IMR-90 (cell line): ENCODE measurements around the gene SAA4. TPM values are rescaled to one million over a fixed set of nuclear protein-coding genes. Genes with fewer than 3 reads are reported as not detected.
A peak's percentile ranks its signal among the peaks of the same experiment; 100 is the strongest.
"Not testable (repeated sequence)": the region's sequence is repeated elsewhere in the genome, so short reads cannot be mapped to it uniquely, and the experiment has no call there.

Source experiments
- ATAC-seq: fragments of 200-7000 bp; cut with Tn5 transposase; 2 replicates; pipeline ENCODE4 v1.9.1; 2020; ENCODE audit warnings: low read depth, mild to moderate bottlenecking, moderate library complexity
- BruUV-seq: library from RNA; stranded (reverse); fragments of 400-500 nt; replicated peaks from 2 replicates; lab custom pipeline; 2021; lab: Mats Ljungman, UMichigan
- CTCF ChIA-PET: fragments of 300-600 bp; formaldehyde crosslinking; extraction: SDS; loops from one replicate; lab custom pipeline; 2021; ENCODE audit warnings: antibody characterized with exemption; lab: Yijun Ruan, JAX
- POLR2A ChIA-PET: fragments of 300-600 bp; sonication (Branson Sonifier 250); formaldehyde crosslinking; loops from one replicate; lab custom pipeline; 2022; ENCODE audit warnings: antibody characterized with exemption; ENCODE audit not compliant: unreplicated experiment; lab: Charles Lee
- DNase-seq: peaks from one replicate; pipeline ENCODE4 v3.0.0; 2013
- H2AFZ ChIP-seq: replicated peaks from 2 replicates; pipeline ENCODE3; 2013; ENCODE audit warnings: low read length, mild to moderate bottlenecking; ENCODE audit not compliant: poor library complexity
- H2AK5ac ChIP-seq: 2 replicates; pipeline ENCODE4 v1.6.1; 2013; ENCODE audit warnings: low read depth, low read length, inconsistent platforms
- H2AK9ac ChIP-seq: replicated peaks from 2 replicates; pipeline ENCODE3; 2013; ENCODE audit warnings: mild to moderate bottlenecking, low read depth, low read length, moderate library complexity; ENCODE audit not compliant: poor library complexity
- H2BK120ac ChIP-seq: 2 replicates; pipeline ENCODE4 v1.6.1; 2013; ENCODE audit warnings: low read depth, low read length, inconsistent platforms
- H2BK15ac ChIP-seq: 3 replicates; pipeline ENCODE4 v1.6.1; 2013; ENCODE audit warnings: low read depth, low read length, inconsistent platforms
- H2BK20ac ChIP-seq: 2 replicates; pipeline ENCODE4 v1.6.1; 2013; ENCODE audit warnings: low read depth, mild to moderate bottlenecking, inconsistent platforms, low read length, moderate library complexity
- H2BK5ac ChIP-seq: 2 replicates; pipeline ENCODE4 v1.6.1; 2013; ENCODE audit warnings: mild to moderate bottlenecking, low read depth, low read length, inconsistent platforms; ENCODE audit not compliant: poor library complexity, severe bottlenecking
- H3K14ac ChIP-seq: replicated peaks from 2 replicates; pipeline ENCODE4 v1.6.1; 2013; ENCODE audit warnings: low read depth, low read length, inconsistent platforms
- H3K18ac ChIP-seq: 2 replicates; pipeline ENCODE4 v1.6.1; 2013; ENCODE audit warnings: low read depth, low read length, control low read depth
- H3K23ac ChIP-seq: 2 replicates; pipeline ENCODE4 v1.6.1; 2013; ENCODE audit warnings: low read depth, low read length, inconsistent platforms
- H3K27ac ChIP-seq: 2 replicates; pipeline ENCODE4 v1.5.1; 2013; ENCODE audit warnings: mild to moderate bottlenecking, control low read depth, low read length; ENCODE audit not compliant: insufficient read depth
- H3K27me3 ChIP-seq: 2 replicates; pipeline ENCODE4 v1.6.1; 2013; ENCODE audit warnings: low read length; ENCODE audit not compliant: control insufficient read depth, insufficient read depth
- H3K36me3 ChIP-seq: 2 replicates; pipeline ENCODE4 v1.6.1; 2013; ENCODE audit warnings: low read length, mixed read lengths; ENCODE audit not compliant: control insufficient read depth, insufficient read depth
- H3K4ac ChIP-seq: 2 replicates; pipeline ENCODE4 v1.6.1; 2013; ENCODE audit warnings: low read depth, low read length, inconsistent platforms
- H3K4me1 ChIP-seq: 2 replicates; pipeline ENCODE4 v1.6.1; 2013; ENCODE audit warnings: low read length, mixed read lengths; ENCODE audit not compliant: control insufficient read depth, insufficient read depth
- H3K4me2 ChIP-seq: 2 replicates; pipeline ENCODE4 v1.6.1; 2013; ENCODE audit warnings: low read depth, mild to moderate bottlenecking, control low read depth, low read length, moderate library complexity
- H3K4me3 ChIP-seq: 2 replicates; pipeline ENCODE4 v1.5.1; 2013; ENCODE audit warnings: low read depth, mild to moderate bottlenecking, control low read depth, low read length, moderate library complexity; ENCODE audit not compliant: insufficient read depth
- H3K56ac ChIP-seq: 2 replicates; pipeline ENCODE4 v1.6.1; 2013; ENCODE audit warnings: low read length, inconsistent platforms; ENCODE audit not compliant: insufficient read depth; ENCODE audit errors: extremely low read depth
- H3K79me1 ChIP-seq, 2 experiments: 2 replicates each; pipeline ENCODE4 v1.6.1; 2013; ENCODE audit warnings: low read length in 2 of 2, inconsistent platforms in 1 of 2, low read depth in 1 of 2
- H3K9ac ChIP-seq: 2 replicates; pipeline ENCODE4 v1.6.1; 2013; ENCODE audit warnings: low read depth, low read length, control low read depth
- H3K9me1 ChIP-seq: 2 replicates; pipeline ENCODE4 v1.6.1; 2013; ENCODE audit warnings: low read length, inconsistent platforms; ENCODE audit not compliant: insufficient read depth
- H3K9me3 ChIP-seq: 2 replicates; pipeline ENCODE4 v1.6.1; 2013; ENCODE audit warnings: low read length; ENCODE audit not compliant: control insufficient read depth, insufficient read depth
- H4K20me1 ChIP-seq: 2 replicates; pipeline ENCODE4 v1.6.1; 2013; ENCODE audit warnings: low read length, inconsistent platforms; ENCODE audit not compliant: insufficient read depth
- H4K5ac ChIP-seq: 2 replicates; pipeline ENCODE4 v1.6.1; 2013; ENCODE audit warnings: mild to moderate bottlenecking, low read depth, low read length, control low read depth
- H4K8ac ChIP-seq, 2 experiments: 2 replicates each; pipeline ENCODE4 v1.6.1; 2013; ENCODE audit warnings: low read depth in 2 of 2, low read length in 2 of 2, control low read depth in 1 of 2, inconsistent platforms in 1 of 2
- H4K91ac ChIP-seq: 2 replicates; pipeline ENCODE4 v1.6.1; 2013; ENCODE audit warnings: low read depth, low read length, inconsistent platforms; ENCODE audit not compliant: insufficient read depth
- CEBPB ChIP-seq: IDR thresholded peaks from 2 replicates; pipeline ENCODE4 v1.6.1; 2012; ENCODE audit warnings: low read depth, low read length, improper control_type of control experiment
- WGBS, 2 experiments: methylation state at CpG; one replicate each; pipeline versions ENCODE4 v1.1.5 to v1.1.7; 2013; ENCODE audit warnings: missing lambda C conversion rate in 2 of 2; ENCODE audit not compliant: insufficient read length in 1 of 2; ENCODE audit errors: extremely low coverage in 2 of 2; 5-methylcytosine and 5-hydroxymethylcytosine counted together
- dilution Hi-C: fragments of 300-500 bp; cut with HindIII; formaldehyde crosslinking; loops from one replicate; pipeline ENCODE4 v1.14.3; 2018; ENCODE audit warnings: low sequenced_read_pairs; ENCODE audit not compliant: unreplicated experiment
- in situ Hi-C: fragments of 300-500 bp; cut with MboI; formaldehyde crosslinking; loops from 3 replicates; pipeline ENCODE4 v1.14.3; 2019; ENCODE audit warnings: low sequenced_read_pairs, inconsistent platforms, mixed read lengths
- intact Hi-C: fragments of 100-400 bp; cut with micrococcal nuclease; formaldehyde crosslinking; loops from 2 replicates; pipeline ENCODE4 v1.10.0; 2022
- polyA plus RNA-seq, 3 experiments: library from polyadenylated mRNA; depleted of rRNA; stranded (reverse); fragments of >200 nt; gene quantifications; 2 replicates each; pipeline ENCODE4 v1.2.3, GENCODE V29; 2012; ENCODE audit warnings: low replicate concordance in 1 of 3
- total RNA-seq: library from RNA; depleted of rRNA; stranded (reverse); fragments of >200 nt; gene quantifications from 2 replicates; pipeline ENCODE4 v1.2.3, GENCODE V29; 2012

Gene SAA4
- total and polyA plus RNA-seq, 2 of the 4 experiments (the other 2 are of a cell fraction): not detected

DNA sequence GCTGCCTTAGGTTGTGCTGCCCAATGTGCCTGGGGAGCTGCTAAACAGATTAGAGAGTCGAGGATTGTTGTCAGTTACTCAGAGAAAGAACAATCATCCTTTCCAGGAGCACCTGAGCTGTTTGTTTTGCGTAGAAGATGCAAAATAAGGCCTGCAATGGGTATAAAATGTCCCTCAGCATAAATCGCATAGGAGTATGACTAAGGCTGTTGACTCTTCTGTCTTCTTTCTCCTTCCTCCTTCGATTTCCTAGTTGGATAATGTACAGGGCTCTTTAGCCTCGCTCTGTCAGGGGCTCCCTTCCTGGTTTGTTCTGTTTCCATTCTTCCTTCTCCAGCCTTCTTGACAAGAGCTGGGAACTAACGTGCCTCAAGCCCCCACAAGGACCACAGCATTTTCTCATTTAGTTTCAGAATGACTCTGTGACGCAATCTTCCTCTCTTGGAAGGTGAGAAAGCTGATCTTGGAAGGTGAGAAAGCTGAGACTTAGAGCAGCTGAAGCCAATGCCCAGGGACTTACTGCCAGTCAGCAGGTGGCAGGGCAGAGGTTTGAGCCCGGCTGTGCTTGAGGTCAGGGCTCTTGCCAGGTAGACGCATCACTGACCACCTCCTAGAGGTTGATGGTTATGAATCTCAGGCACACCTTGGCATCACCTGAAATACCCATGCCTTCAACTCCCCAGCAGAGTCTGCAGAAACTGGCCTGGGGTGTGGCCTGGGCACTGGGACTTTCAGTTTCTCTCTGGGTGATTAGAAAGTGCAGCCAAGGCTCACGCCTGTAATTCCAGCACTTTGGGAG lies 30.9 kb upstream of the SAA4 start:
- H3K36me3 ChIP-seq, H3K23ac ChIP-seq, dilution Hi-C loops, H2AFZ ChIP-seq, H4K91ac ChIP-seq, BruUV-seq, CTCF ChIA-PET, H2AK9ac ChIP-seq, intact Hi-C loops, H3K14ac ChIP-seq, in situ Hi-C loops, H3K4ac ChIP-seq, H3K9me1 ChIP-seq, POLR2A ChIA-PET, H4K20me1 ChIP-seq, H3K27me3 ChIP-seq, H3K27ac ChIP-seq, H3K9ac ChIP-seq, H2AK5ac ChIP-seq, H3K56ac ChIP-seq, H3K4me1 ChIP-seq, H4K5ac ChIP-seq, H2BK20ac ChIP-seq, H3K9me3 ChIP-seq, H4K8ac ChIP-seq, H3K4me3 ChIP-seq, H3K18ac ChIP-seq, H2BK120ac ChIP-seq, H3K79me1 ChIP-seq, H2BK15ac ChIP-seq, DNase-seq, ATAC-seq, H2BK5ac ChIP-seq, H3K4me2 ChIP-seq: not testable (repeated sequence)
- no CpG with 5 or more reads among the region's 10 CpGs for WGBS, 2 experiments
- peak; percentile 33; the same call in 1 of the 2 replicates for TF ChIP-seq CEBPB
